Measurements from ENCODE around the gene AKNA.
"Not testable (repeated sequence)": the region's sequence is repeated elsewhere in the genome, so short reads cannot be mapped to it uniquely, and the experiment has no call there.

The AKNA gene

GRCh38 chr9:114322831-114323531 is 64.8 kb downstream of the AKNA start, which contains the start of gene ORM1:
ORM1 (plus strand) TSS chr9:114323098; CDS start chr9:114323134, 36 bp downstream.
- DNase-seq (ENCODE audit: low spot score): not testable (repeated sequence)

GRCh38 chr9:114322160-114322818 is 65.5 kb downstream of the AKNA start:
- DNase-seq (ENCODE audit: low spot score): not testable (repeated sequence)

GRCh38 chr9:114321759-114322158 is 66.0 kb downstream of the AKNA start:
- no peak for DNase-seq (ENCODE audit: low spot score)

- not testable (repeated sequence) for DNase-seq (ENCODE audit: low spot score)
These were observed 67.1 kb downstream of the AKNA start for GRCh38 chr9:114320710-114321109.

DNA sequence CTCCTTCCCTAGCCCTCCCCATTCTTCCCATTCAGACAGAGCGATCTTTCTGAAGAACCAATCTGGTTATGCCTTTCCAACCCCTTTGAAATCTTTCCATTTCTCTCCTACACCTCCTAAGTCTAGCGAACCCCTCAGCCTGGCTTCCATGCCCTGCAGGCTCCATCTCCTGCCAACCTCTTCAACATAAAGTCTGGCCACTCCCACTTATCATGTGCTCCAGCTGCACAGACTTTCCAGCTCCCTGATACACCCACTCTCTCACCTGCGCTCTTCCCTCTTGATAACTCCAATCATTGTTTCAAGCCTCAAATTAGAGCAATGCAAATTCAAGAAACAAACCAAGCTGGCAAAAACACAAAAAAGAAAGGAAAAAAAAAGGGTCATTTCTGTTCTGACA is 68.6 kb downstream of the AKNA start:
- no peak for DNase-seq (ENCODE audit: low spot score)

- no peak for DNase-seq (ENCODE audit: low spot score)
These were observed 69.4 kb downstream of the AKNA start for GRCh38 chr9:114318416-114318815.

DNA sequence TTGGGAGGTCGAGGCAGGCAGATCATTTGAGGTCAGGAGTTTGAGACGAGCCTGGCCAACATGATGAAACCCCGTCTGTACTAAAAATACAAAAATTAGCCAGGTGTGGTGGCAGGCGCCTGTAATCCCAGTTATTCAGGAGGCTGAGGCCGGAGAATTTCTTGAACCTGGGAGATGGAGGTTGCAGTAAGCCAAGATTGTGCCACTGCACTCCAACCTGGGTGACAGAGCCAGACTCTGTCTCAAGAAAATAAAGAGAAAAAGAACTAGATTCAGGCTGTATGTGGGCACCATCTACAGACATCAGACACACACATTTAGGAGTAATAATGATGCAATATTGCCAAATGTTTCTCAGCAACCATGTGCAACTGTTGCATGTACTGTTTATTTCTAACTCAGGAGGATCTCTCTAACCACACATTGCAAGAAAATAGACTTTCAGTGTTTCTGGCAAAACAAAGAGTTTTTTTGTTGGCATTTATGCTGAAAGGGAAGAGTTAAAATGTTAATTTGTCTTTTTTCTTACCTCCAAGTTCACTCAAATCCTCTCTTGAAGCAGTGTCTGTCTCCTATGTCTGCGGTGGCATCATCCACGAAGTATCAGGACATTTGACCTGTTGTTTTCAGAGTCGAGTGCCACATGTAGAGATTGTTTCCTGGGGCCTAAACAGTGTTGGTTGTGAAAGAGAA is 70.0 kb downstream of the AKNA start:
- DNase-seq (ENCODE audit: low spot score): no peak

- no peak for DNase-seq (ENCODE audit: low spot score)
These were observed 71.1 kb downstream of the AKNA start for GRCh38 chr9:114316605-114317230.

- DNase-seq (ENCODE audit: low spot score): no peak
These were observed 71.9 kb downstream of the AKNA start for GRCh38 chr9:114315723-114316363.

- no peak for DNase-seq (ENCODE audit: low spot score)
These were observed 72.7 kb downstream of the AKNA start for GRCh38 chr9:114314881-114315722.

DNA sequence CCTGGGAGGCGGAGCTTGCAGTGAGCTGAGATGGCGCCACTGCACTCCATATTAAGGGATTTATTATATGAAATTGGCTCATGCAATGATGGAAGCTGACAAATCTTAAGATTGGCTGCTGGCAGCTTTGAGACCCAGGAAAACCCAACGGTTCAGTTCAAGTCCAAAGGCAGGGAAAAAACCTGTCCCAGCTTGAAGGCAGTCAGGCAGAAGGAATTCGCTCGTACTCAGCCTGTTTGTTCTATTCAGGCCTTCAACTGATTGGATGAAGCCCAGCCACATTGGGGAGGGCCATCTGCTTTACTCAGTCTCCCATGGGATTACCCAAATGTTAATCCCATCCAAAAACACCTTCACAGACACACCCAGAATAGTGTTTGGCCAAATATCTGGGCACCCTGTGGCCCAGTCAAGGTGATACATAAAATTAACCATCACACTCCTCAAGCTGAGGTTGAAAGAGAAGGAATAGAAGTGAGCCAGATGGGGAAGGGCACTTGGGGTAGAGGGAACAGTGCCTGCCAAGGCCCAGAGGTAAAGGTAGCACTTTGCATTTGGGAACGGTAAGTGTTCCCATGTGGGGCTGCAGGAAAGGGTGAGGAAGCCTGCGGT is 73.4 kb downstream of the AKNA start:
- no peak for DNase-seq (ENCODE audit: low spot score)

DNA sequence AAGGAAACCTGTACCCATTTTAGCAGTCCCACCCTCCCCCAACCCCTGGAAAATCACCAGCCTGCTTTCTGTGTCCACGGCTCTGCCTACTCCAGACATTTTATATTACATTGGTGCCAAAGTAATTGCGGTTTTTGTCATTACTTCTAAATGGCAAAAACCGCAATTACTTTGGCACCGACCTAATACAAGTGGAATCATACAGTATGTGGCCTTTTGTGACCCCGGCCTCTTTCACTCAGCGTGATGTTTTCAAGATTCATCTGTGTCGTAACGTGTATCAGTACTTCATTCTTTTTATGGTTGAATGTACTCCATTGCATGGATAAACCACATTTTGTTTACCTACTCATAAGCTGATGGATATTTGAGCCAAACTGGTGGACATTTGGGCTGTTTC is 74.6 kb downstream of the AKNA start:
- DNase-seq (ENCODE audit: low spot score): no peak

GRCh38 chr9:114312513-114312875 is 75.3 kb downstream of the AKNA start:
- no peak for DNase-seq (ENCODE audit: low spot score)

DNA sequence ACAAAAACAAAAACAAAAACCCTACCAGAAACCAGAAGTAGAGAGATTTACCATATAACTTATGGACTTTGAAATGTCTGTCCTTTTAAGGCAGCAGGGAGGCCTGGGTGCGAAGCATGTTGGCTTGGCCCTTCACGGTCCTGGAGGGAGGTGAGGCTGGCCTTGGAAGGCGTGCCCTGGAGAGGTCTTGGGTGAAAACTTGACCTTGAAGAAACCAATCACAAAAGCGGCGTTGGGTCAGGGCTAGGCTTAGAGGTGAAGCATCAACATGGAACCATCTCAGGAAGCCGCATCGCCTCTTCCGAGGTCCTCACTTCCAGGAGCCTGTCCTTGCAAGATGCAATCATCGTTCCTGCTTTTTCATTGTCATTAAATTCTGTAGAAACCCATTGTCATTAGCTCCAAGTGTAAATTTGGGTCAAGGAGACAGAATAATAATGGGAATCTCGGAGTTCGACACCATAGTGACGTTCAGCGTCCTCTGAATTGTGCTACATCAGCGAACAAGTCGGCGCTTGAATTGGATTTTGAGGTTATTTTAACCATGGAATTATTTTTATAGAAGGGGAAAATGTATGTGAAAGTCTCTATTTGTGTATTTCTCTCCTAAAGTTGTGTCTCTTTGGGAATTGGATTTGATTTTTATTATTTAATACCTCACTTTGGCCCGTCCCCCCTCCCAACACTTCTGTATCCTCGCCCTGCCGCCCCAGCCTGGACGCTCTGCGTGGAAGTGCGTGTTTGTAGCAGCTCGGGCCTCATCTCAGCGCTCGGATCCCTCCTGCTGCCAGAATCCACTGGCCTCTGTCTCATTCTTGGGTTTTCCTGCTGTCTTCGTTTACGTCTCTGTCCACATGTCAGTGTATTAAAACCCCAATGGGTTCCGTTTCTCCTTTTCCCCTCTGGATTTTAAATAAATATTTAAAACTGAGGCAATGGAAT is 75.9 kb downstream of the AKNA start:
- no peak for DNase-seq (ENCODE audit: low spot score)

GRCh38 chr9:114310471-114311450 is 77.0 kb downstream of the AKNA start:
- DNase-seq (ENCODE audit: low spot score): no peak

- DNase-seq (ENCODE audit: low spot score): no peak
These were observed 78.7 kb downstream of the AKNA start for GRCh38 chr9:114309096-114309495.

DNA sequence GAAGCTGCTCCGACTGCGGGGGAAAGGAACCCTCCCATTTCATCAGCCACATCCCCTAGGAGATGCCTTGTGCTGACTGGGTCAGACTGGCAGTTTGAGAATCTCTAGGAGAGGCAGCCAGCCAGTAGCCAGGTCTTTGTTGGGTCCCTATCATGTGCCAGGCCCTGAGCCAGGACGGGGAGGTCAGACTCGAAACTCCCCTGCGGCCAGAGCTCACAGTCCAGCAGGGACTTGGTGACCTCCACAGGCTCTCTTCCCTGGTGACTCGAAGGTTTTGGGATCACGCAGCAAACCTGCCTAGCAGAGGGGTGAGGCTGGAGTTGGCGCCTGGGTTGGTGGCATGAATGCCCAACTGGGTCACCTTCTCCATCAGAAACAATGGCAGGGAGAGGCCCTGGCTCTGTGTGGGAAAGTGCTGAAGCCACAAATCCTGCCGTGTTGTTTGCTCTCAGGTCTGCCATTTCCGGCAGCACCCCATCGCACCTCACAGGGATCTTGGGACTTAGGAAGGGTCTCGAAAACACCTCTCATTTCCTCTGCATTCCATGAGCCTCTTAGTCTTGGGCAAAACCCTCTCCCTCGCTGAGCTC is 79.3 kb downstream of the AKNA start:
- no peak for DNase-seq (ENCODE audit: low spot score)

GRCh38 chr9:114307899-114308267 is 79.9 kb downstream of the AKNA start:
- DNase-seq (ENCODE audit: low spot score): no peak
